Spinal cord (tissue), 10 donors: ENCODE data around the gene SGF29. TPM values are rescaled to one million over a fixed set of nuclear protein-coding genes. Genes with fewer than 3 reads are reported as not detected.

Source experiments
- DNase-seq, 6 donors: peaks; one replicate each; pipeline versions ENCODE4 v3.0.0 to v3.0.0-alpha.2; 2013 to 2015; ENCODE audit warnings: low spot score in 6 of 6, low read depth in 4 of 6
- H3K27ac ChIP-seq: one replicate; pipeline ENCODE4 v1.5.1; 2013; ENCODE audit warnings: low read depth, low read length, control low read depth
- H3K27me3 ChIP-seq: one replicate; pipeline ENCODE4 v1.6.1; 2013; ENCODE audit warnings: low read length; ENCODE audit not compliant: control insufficient read depth, insufficient read depth
- H3K36me3 ChIP-seq: one replicate; pipeline ENCODE4 v1.6.1; 2013; ENCODE audit warnings: low read length; ENCODE audit not compliant: control insufficient read depth, insufficient read depth
- H3K4me1 ChIP-seq: one replicate; pipeline ENCODE4 v1.6.1; 2013; ENCODE audit warnings: low read length; ENCODE audit not compliant: control insufficient read depth, insufficient read depth
- H3K4me3 ChIP-seq: one replicate; pipeline ENCODE4 v1.5.1; 2013; ENCODE audit warnings: low read depth, low read length, control low read depth
- H3K9me3 ChIP-seq: one replicate; pipeline ENCODE4 v1.6.1; 2013; ENCODE audit warnings: low read length; ENCODE audit not compliant: control insufficient read depth, insufficient read depth
- WGBS: methylation state at CpG from one replicate; pipeline ENCODE4 v1.1.5; 2013; ENCODE audit warnings: missing lambda C conversion rate; ENCODE audit not compliant: insufficient coverage; 5-methylcytosine and 5-hydroxymethylcytosine counted together
- polyA plus RNA-seq, 2 donors: library from polyadenylated mRNA; unstranded; fragments of 120-200 nt; gene quantifications; one replicate each; pipeline ENCODE4 v1.2.1, GENCODE V29; 2013; ENCODE audit not compliant: insufficient read length in 2 of 2
- total RNA-seq, 2 donors: library from RNA; depleted of rRNA in 1 of 2; stranded (reverse); fragments of 120-200 nt in 1 of 2; fragments of >200 nt in 1 of 2; gene quantifications; one replicate each; pipeline versions ENCODE4 v1.2.3 to v1.2.4, GENCODE V29; 2013 to 2014
- donor health status: healthy.

SGF29 gene
- total and polyA plus RNA-seq, 4 donors = 8.6 to 29.6 (median 25.5) TPM

DNA sequence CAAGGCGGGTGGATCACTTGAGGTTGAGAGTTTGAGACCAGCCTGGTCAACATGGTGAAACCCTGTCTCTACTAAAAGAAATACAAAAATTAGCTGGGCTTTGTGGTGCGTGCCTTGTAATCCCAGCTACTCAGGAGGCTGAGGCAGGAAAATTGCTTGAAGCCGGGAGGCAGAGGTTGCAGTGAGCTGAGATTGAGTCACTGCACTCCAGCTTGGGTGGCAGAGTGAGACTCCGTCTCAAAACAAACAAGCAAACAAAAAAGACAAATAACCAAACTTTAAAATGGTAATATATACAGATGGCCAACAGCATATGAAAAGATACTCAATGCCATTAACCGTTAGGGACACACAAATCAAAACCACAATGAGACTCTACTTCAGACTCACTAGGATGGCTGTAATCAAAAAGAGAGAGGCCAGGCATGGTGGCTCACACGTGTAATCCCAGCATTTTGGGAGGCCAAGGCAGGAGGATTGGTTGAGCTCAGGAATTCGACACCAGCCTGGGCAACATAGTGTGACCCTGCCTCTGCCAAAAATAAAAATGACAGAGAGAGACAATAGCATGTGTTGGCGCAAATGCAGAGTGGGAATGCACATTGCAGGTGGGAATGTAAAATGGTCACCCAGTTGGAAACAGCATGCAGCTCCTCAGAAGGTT is 21.9 kb downstream of the SGF29 start:
- Histone ChIP-seq H3K36me3 (peaks cover 4% of the 10 kb centered on the region), H3K9me3 (no peaks in the 10 kb centered on the region), H3K27me3 (no peaks in the 10 kb centered on the region), H3K27ac (no peak overlapping the region), H3K4me3 (no peak overlapping the region), H3K4me1 (peaks cover 13% of the 10 kb centered on the region)
- 94% methylated on average over 3 of the region's 8 CpGs for WGBS
- no peak for DNase-seq

DNA sequence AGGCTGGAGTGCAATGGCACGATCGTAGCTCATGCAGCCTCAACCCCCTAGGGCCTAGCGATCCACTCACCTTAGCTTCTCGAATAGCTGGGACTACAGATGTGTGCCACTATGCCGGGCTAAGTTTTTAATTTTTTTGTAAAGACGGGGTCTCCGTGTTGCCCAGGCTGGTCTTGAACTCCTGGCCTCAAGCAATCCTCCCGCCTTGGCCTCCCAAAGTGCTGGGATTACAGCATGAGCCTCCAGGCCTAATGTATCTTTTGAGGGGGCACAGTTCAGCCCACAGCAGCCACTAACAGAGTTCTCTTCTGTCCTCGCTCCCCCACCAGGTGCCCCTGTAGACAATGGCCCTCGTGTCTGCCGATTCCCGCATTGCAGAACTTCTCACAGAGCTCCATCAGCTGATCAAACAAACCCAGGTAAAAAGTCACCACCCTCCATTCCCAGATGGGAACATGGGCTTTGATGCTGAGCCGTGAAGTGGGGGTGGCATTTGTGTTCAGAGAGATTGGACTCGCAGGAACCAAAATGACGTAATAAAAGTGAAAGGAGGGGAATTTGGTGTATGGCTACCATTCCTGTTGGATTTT is 27.1 kb downstream of the SGF29 start:
- Histone ChIP-seq H3K4me1 (no peaks in the 10 kb centered on the region), H3K27me3 (no peaks in the 10 kb centered on the region), H3K36me3 (peaks cover 42% of the 10 kb centered on the region), H3K27ac (no peak overlapping the region), H3K9me3 (no peaks in the 10 kb centered on the region), H3K4me3 (no peak overlapping the region)
- WGBS = 93% methylated on average over 12 of the region's 15 CpGs
- no peak for DNase-seq

DNA sequence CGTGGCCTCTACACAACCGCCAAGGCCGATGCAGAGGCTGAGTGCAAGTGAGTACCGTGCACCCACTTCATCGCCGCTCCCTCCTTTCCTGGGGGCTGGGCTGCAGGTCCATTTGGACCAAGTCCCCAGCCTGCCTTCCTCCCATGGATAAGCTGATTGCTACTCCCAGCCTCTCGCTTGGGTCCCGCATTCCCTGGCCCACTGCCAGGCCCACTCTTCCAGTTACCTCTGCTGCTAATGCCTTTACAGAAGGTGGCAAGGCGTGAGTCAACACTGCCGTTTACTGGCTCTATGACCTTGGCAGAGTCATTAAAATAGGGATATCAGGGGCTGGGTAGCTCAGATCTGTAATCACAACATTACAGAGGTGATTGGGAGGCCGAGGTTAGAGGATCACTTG is 32.0 kb downstream of the SGF29 start:
- DNase-seq = no peak
- Histone ChIP-seq H3K36me3 (peaks cover 73% of the 10 kb centered on the region), H3K4me1 (no peaks in the 10 kb centered on the region), H3K27me3 (no peaks in the 10 kb centered on the region), H3K4me3 (no peak overlapping the region), H3K27ac (no peak overlapping the region), H3K9me3 (no peaks in the 10 kb centered on the region)
- WGBS = 94% methylated on average over 10 of the region's 11 CpGs

DNA sequence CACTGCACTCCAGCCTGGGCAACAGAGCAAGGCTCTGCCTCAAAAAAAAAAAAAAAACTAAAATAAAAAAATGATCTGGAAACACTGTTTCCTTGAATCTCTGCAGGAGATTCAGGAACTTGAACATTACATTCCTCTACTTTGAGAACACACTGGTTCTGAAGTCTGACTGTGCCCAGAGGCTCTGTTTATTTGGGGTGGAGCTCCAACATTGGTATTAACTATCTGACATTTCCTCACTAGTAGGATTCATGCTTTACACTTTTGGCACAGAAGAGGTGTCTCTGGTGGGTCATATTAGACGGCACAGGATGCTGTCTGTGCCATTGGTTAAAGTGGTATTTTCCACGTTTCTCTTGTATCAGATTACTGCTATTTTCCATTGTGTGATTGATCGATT is 32.7 kb downstream of the SGF29 start:
- H3K36me3 ChIP-seq = peaks cover 77% of the 10 kb centered on the region
- H3K4me1 ChIP-seq = no peaks in the 10 kb centered on the region
- H3K4me3 ChIP-seq = no peak overlapping the region
- WGBS = no CpG with 5 or more reads among the region's 3 CpGs
- H3K27me3 ChIP-seq = no peaks in the 10 kb centered on the region
- H3K27ac ChIP-seq = no peak overlapping the region
- H3K9me3 ChIP-seq = no peaks in the 10 kb centered on the region
- no peak for DNase-seq

DNA sequence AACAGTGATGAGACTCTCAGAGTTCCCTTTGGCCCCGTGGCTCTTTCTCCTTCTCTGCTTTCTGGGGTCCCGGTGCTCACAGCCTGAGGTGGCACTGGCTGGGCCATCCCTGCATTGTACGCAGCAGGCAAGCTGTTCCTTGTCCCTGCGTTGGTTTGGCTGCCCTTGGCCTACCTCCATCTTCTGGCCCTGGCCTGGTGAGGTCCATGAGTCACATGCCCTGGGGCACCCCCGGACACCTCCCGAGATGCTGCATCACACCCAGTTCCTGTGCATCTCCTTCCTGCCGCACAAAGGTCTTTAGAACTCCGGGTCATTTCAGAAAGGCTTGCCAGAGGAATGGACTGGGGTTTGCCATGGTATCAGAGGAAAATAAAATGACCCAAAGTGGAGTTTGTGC is 33.7 kb downstream of the SGF29 start:
- H3K27ac ChIP-seq = no peak overlapping the region
- peaks cover 76% of the 10 kb centered on the region for H3K36me3 ChIP-seq
- no peaks in the 10 kb centered on the region for H3K4me1 ChIP-seq
- WGBS = 87% methylated on average over 7 of the region's 8 CpGs
- H3K27me3 ChIP-seq = no peaks in the 10 kb centered on the region
- DNase-seq = no peak
- H3K9me3 ChIP-seq = no peaks in the 10 kb centered on the region
- H3K4me3 ChIP-seq = no peak overlapping the region

DNA sequence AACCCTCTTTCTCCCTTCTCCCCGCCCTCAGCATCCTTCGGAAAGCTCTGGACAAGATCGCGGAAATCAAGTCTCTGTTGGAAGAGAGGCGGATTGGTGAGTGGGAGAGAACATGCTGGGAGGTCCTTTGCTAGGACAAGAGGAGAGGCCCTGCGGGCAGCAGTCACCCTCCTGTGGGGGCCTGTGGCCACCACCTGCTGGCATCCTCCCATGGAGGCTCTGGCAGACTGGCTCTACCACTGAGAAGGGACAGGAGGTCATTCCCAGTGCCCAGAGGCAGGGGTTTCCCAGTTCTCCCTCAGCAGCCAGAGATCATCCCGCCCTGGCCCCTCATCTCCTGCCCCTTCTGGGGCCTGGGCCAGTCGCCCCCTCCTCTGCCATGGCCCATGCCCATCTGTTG is 35.3 kb downstream of the SGF29 start:
- Histone ChIP-seq H3K9me3 (no peaks in the 10 kb centered on the region), H3K27me3 (no peaks in the 10 kb centered on the region), H3K4me1 (no peaks in the 10 kb centered on the region), H3K36me3 (peaks cover 77% of the 10 kb centered on the region), H3K27ac (no peak overlapping the region), H3K4me3 (no peak overlapping the region)
- WGBS = 95% methylated on average over 3 of the region's 8 CpGs
- no peak for DNase-seq

DNA sequence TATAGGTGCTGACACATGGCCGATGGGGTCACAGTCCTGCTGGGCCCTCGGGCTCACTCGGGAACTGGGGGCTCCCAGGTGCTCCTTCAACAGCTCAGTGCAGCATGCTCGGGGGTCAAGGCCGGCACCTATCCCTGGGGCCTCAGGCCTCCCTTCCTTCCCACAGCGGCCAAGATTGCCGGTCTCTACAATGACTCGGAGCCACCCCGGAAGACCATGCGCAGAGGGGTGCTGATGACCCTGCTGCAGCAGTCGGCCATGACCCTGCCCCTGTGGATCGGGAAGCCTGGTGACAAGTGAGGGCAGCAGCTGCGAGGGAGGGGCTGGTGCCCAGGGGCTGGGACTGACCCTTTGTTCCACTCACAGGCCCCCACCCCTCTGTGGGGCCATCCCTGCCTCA is 36.2 kb downstream of the SGF29 start:
- no peak for DNase-seq
- Histone ChIP-seq H3K4me3 (no peak overlapping the region), H3K27me3 (no peaks in the 10 kb centered on the region), H3K4me1 (no peaks in the 10 kb centered on the region), H3K27ac (no peak overlapping the region), H3K9me3 (no peaks in the 10 kb centered on the region), H3K36me3 (peaks cover 69% of the 10 kb centered on the region)
- WGBS = 98% methylated on average over 12 of the region's 13 CpGs

DNA sequence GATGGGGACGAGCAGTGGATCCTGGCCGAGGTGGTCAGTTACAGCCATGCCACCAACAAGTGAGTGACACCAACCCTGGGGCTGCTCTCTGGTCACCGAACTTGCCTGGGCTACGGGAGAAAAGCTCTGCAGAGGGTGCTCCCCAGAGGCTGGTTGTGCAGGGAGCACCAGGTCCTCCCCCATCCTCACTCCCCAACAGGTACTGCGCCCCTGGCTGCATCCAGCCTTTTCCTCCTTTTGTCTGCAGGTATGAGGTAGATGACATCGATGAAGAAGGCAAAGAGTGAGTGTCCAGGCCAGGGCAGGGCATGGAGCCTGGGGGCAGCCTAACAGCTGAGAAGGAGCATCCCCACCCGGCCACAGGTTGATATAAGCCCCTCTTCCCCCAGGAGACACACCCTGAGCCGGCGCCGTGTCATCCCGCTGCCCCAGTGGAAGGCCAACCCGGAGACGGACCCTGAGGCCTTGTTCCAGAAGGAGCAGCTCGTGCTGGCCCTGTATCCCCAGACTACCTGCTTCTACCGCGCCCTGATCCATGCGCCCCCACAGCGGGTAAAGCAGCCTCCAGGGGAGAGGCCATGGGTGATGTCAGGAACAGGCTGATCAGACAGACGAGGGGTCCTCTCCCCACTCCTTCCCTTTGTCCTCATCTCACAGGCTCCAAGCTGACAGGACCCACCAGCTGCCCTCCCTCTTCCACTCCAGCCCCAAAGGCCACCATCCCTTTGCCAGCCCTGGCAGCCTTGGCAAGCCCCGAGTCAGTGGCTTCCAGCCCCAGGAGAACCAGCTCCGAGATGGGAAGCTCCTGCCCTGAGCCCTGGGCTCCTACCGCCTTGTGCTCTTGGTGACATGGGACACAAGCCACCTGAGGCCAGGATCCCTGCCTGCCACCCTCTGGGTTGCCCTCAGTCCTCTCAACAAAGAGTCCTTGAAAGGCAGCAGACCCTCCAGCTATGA is 36.9 kb downstream of the SGF29 start:
- WGBS = 96% methylated on average over 19 of the region's 22 CpGs
- Histone ChIP-seq H3K4me3 (no peak overlapping the region), H3K27me3 (no peaks in the 10 kb centered on the region), H3K36me3 (peaks cover 62% of the 10 kb centered on the region), H3K4me1 (no peaks in the 10 kb centered on the region), H3K9me3 (no peaks in the 10 kb centered on the region), H3K27ac (no peak overlapping the region)
- DNase-seq = no peak

DNA sequence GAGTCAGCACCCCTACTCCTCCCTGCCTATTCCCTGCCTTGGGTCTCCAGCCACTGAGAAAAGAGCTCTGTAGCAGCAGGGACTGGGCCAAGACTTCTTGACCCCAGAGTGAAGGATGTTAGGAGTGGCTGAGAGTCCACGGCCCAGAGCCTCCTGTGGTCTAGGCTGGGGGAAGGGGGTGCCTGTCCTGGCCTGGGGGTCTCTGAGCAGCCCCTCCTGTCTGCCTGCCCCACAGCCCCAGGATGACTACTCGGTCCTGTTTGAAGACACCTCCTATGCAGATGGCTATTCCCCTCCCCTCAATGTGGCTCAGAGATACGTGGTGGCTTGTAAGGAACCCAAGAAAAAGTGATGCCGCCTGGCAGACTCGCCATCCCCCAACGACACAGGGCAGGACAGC is 37.6 kb downstream of the SGF29 start:
- Histone ChIP-seq H3K27me3 (no peaks in the 10 kb centered on the region), H3K36me3 (peaks cover 55% of the 10 kb centered on the region), H3K9me3 (no peaks in the 10 kb centered on the region), H3K4me3 (no peak overlapping the region), H3K27ac (no peak overlapping the region), H3K4me1 (no peaks in the 10 kb centered on the region)
- 97% methylated on average over 5 of the region's 6 CpGs for WGBS
- no peak for DNase-seq
